Type B pancreatic cell (in vitro differentiated cells): ENCODE results near the gene ERC2. TPM values are rescaled to one million over a fixed set of nuclear protein-coding genes. Genes with fewer than 3 reads are reported as not detected.

Experiments used
- DNase-seq: peaks from one replicate; pipeline ENCODE4 v3.0.0; 2021; ENCODE audit warnings: mixed read lengths; ENCODE audit not compliant: unreplicated experiment; ENCODE audit errors: extremely low spot score
- H3K27ac Mint-ChIP-seq: 2 replicates; pipeline ENCODE4 v1.8.0; 2021; ENCODE audit warnings: mild to moderate bottlenecking, mixed read lengths
- H3K27me3 Mint-ChIP-seq: 2 replicates; pipeline ENCODE4 v1.8.0; 2021; ENCODE audit warnings: mixed read lengths
- H3K36me3 Mint-ChIP-seq: 2 replicates; pipeline ENCODE4 v1.8.0; 2021; ENCODE audit warnings: mixed read lengths
- H3K4me1 Mint-ChIP-seq: one replicate; pipeline ENCODE4 v1.8.0; 2021; ENCODE audit warnings: mixed read lengths; ENCODE audit not compliant: unreplicated experiment
- H3K4me3 Mint-ChIP-seq: 2 replicates; pipeline ENCODE4 v1.8.0; 2021; ENCODE audit warnings: mild to moderate bottlenecking, mixed read lengths
- H3K9me3 Mint-ChIP-seq: 2 replicates; pipeline ENCODE4 v1.8.0; 2021; ENCODE audit warnings: mixed read lengths
- CTCF ChIP-seq: fragments of 200-600 bp; sonication (generic); conservative IDR thresholded peaks from 2 replicates; pipeline ENCODE4 v1.5.0; 2021; ENCODE audit warnings: antibody characterized with exemption, mild to moderate bottlenecking
- total RNA-seq: library from RNA; stranded (reverse); gene quantifications from 2 replicates; pipeline ENCODE4 v1.2.1, GENCODE V29; 2021; ENCODE audit warnings: low replicate concordance

Gene ERC2
- total RNA-seq, 1 donor from 2014 or later: 6.1 TPM

GRCh38 chr3:55711646-55712045 is 756.6 kb downstream of the ERC2 start:
- Mint-ChIP-seq H3K27ac (no peak overlapping the region), H3K36me3 (no peaks in the 10 kb centered on the region), H3K4me1 (no peaks in the 10 kb centered on the region), H3K9me3 (no peaks in the 10 kb centered on the region), H3K27me3 (peaks cover 9% of the 10 kb centered on the region), H3K4me3 (no peak overlapping the region)
- TF ChIP-seq CTCF: no peak
- DNase-seq: no peak

- H3K9me3 Mint-ChIP-seq: no peaks in the 10 kb centered on the region
- TF ChIP-seq CTCF: no peak
- H3K27ac Mint-ChIP-seq: no peak overlapping the region
- no peaks in the 10 kb centered on the region for H3K4me1 Mint-ChIP-seq
- no peak overlapping the region for H3K4me3 Mint-ChIP-seq
- H3K36me3 Mint-ChIP-seq: no peaks in the 10 kb centered on the region
- peaks cover 13% of the 10 kb centered on the region for H3K27me3 Mint-ChIP-seq
- DNase-seq: no peak
Measured at GRCh38 chr3:55709411-55710012, 758.8 kb downstream of the ERC2 start.

GRCh38 chr3:55708921-55709320 is 759.3 kb downstream of the ERC2 start:
- TF ChIP-seq CTCF: no peak
- Mint-ChIP-seq H3K9me3 (no peaks in the 10 kb centered on the region), H3K27ac (no peak overlapping the region), H3K36me3 (no peaks in the 10 kb centered on the region), H3K4me3 (no peak overlapping the region), H3K27me3 (peaks cover 13% of the 10 kb centered on the region), H3K4me1 (no peaks in the 10 kb centered on the region)
- DNase-seq: no peak

- no peak for DNase-seq
- Mint-ChIP-seq H3K4me3 (no peak overlapping the region), H3K27ac (no peak overlapping the region), H3K9me3 (no peaks in the 10 kb centered on the region), H3K36me3 (no peaks in the 10 kb centered on the region), H3K27me3 (peaks cover 9% of the 10 kb centered on the region), H3K4me1 (no peaks in the 10 kb centered on the region)
- no peak for TF ChIP-seq CTCF
Measured at GRCh38 chr3:55708242-55708641, 760.0 kb downstream of the ERC2 start.

- H3K9me3 Mint-ChIP-seq: no peaks in the 10 kb centered on the region
- peaks cover 13% of the 10 kb centered on the region for H3K4me1 Mint-ChIP-seq
- H3K4me3 Mint-ChIP-seq: no peak overlapping the region
- DNase-seq: no peak
- H3K27me3 Mint-ChIP-seq: peaks cover 7% of the 10 kb centered on the region
- no peaks in the 10 kb centered on the region for H3K36me3 Mint-ChIP-seq
- no peak for TF ChIP-seq CTCF
- no peak overlapping the region for H3K27ac Mint-ChIP-seq
Measured at GRCh38 chr3:55704521-55704920, 763.7 kb downstream of the ERC2 start.

GRCh38 chr3:55702822-55703221 is 765.4 kb downstream of the ERC2 start:
- H3K27me3 Mint-ChIP-seq: peaks cover 4% of the 10 kb centered on the region
- DNase-seq: no peak
- peaks cover 13% of the 10 kb centered on the region for H3K4me1 Mint-ChIP-seq
- no peak for TF ChIP-seq CTCF
- H3K27ac Mint-ChIP-seq: no peak overlapping the region
- H3K4me3 Mint-ChIP-seq: no peak overlapping the region
- H3K36me3 Mint-ChIP-seq: no peaks in the 10 kb centered on the region
- H3K9me3 Mint-ChIP-seq: no peaks in the 10 kb centered on the region
